HG02973 (cell line): Measurements from ENCODE around the gene OR11H1.
"Not testable (repeated sequence)": the region's sequence is repeated elsewhere in the genome, so short reads cannot be mapped to it uniquely, and the experiment has no call there.

Experiments used
- ATAC-seq: cut with Tn5 transposase; IDR thresholded peaks from one replicate; pipeline ENCODE4 v1.9.1; 2021; ENCODE audit warnings: moderate library complexity; ENCODE audit not compliant: unreplicated experiment

The OR11H1 gene, protein sequence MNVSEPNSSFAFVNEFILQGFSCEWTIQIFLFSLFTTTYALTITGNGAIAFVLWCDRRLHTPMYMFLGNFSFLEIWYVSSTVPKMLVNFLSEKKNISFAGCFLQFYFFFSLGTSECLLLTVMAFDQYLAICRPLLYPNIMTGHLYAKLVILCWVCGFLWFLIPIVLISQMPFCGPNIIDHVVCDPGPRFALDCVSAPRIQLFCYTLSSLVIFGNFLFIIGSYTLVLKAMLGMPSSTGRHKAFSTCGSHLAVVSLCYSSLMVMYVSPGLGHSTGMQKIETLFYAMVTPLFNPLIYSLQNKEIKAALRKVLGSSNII

DNA sequence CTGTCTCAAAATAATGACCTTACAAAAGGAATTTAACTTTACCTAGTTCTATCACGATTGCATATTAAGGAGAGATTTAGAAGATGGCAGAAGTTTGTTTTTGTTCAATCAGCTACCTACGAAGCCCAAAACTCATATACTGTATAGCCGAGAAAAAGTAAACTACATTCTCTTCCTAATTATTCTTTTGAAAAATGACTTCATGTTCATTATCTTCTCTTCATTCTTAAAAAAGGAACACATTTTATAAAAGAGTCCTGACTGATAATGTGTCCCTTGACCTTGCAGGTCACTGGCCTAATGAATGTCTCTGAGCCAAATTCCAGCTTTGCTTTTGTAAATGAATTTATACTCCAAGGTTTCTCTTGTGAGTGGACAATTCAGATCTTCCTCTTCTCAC lies at the start of gene OR11H1:
OR11H1 (plus strand) TSS at position 301 of the 400 bp plus-strand sequence; CDS start at position 301, 0 bp downstream.
- not testable (repeated sequence) for ATAC-seq

DNA sequence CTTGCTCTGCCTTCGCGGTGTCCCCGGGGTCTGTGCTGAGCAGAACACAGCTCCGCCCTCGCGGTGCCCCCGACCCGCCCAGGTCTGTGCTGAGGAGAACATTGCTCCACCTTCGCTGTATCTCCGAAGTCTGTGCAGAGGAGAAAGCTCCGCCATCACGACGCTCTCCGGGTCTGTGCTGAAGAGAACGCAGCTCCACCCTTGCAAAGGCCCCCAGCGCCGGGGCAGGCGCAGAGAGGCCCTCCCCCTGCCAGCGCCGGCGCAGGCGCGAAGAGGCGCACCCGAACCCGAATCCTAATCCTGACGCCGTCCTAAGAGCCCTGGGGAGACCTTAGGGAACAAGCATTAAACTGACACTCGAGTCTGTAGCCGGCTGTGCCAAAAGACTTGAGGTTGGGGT lies 18.0 kb upstream of the OR11H1 start:
- ATAC-seq = not testable (repeated sequence)

DNA sequence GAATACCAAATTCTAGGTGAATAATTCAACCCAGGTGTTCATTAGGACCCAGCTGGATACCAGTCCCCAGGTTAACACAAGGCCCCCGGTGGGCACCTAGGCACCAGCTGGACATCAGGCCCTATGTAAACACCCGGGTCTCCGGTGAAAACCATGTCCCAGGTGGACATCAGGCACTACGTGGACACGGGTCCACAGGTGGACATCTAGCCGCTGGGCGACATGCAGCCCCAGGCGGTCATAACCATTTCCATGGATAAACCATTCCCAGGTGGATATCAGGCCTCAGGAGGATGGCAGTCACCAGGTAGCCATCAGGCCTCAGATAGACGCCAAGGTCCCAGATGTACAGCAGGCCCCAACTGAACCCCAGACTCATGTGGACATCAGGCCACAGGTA lies 12.1 kb upstream of the OR11H1 start:
- ATAC-seq = not testable (repeated sequence)

DNA sequence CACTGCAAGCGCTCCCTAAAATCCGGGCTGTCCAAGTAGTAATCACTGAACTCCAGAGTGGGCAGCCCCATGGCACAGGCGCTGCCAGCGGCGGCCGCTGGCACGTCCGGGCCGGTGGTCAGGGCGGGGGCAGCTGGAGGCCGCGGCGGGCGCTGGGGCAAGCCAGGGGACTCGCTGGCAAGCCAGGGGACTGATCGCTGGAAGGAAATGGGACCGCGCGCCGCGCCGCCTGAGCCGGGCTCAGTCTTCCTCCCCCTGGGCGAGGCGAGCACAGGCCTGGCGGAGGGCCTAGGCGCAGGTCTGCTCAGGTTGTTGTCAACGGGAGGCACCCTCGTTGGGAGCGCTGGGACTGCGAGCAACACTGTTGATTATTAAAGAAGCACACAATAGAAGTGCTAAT lies 25.8 kb downstream of the OR11H1 start:
- ATAC-seq = not testable (repeated sequence)

DNA sequence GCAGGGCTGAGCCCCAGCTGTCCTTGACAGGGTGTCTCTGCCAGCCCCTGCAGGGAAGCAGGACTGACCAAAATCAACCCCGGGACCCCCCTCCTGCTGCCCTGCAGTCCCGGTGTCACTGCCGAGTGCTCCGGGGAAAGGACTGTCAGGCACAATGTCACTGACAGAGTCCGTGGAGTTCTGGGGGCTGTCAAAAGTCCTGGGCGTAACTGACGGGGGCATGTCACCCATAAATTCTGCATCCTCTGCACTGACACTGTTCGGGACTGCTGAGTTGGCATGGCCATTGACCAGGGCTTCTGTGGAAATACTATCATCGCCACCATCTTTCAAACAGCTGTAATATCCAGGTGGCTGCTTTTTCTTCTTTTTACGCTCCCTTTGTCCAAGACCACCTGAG lies 35.5 kb downstream of the OR11H1 start:
- ATAC-seq = not testable (repeated sequence)

DNA sequence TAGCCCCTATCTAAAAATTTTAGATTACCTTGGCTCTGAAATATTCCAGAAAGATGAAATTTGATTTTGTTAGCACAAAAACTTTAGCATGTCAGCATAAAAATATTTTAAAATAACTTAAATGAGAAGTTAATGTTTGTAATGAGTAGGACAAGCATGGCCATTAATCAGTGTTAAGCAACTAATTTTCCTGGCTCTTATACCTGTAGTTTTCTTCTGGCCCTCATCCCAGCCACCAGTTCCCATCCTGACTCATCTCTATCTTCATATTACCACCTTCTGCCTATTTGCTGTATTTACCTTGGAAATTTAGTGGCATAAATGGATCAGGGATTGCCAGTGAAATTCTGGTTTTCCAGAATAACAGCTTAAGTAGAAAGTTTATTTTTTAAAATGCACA lies 37.1 kb downstream of the OR11H1 start:
- ATAC-seq = not testable (repeated sequence)
